Activated CD8-positive, alpha-beta memory T cell treated with anti-CD3 and anti-CD28 coated beads for 4 hours (primary cell): ENCODE data around the gene TTC24.
A peak's percentile ranks its signal among the peaks of the same experiment; 100 is the strongest.
"Not testable (repeated sequence)": the region's sequence is repeated elsewhere in the genome, so short reads cannot be mapped to it uniquely, and the experiment has no call there.

Source experiments
- DNase-seq, 2 donors: peaks; one replicate each; pipeline ENCODE4 v3.0.0-alpha.2; 2020; ENCODE audit warnings: low read depth in 2 of 2

The TTC24 gene

GRCh38 chr1:156608036-156608674 is 28.6 kb downstream of the TTC24 start:
- peak; percentile 29 to 36 for DNase-seq

- peak in 1 of 2 donors; percentile 31 for DNase-seq
Observed at GRCh38 chr1:156608981-156609380, 29.5 kb downstream of the TTC24 start.

DNA sequence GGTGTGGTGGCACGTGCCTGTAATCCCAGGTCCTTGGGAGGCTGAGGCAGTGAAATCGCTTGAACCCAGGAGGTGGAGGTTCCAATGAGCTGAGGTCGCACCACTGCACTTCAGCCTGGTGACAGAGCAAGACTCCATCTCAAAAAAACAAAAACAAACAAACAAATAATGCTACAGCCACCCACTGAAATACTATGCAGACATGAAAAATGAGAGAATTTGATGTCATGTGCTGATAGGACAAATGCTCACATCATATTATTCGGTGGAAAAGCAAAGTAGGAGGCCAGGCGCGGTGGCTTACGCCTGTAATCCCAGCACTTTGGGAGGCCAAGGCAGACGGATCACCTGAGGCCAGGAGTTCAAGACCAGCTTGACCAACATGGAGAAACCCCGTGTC is 30.5 kb downstream of the TTC24 start:
- DNase-seq = not testable (repeated sequence)

- DNase-seq = no peak
Observed at GRCh38 chr1:156612666-156613065, 33.1 kb downstream of the TTC24 start.

DNA sequence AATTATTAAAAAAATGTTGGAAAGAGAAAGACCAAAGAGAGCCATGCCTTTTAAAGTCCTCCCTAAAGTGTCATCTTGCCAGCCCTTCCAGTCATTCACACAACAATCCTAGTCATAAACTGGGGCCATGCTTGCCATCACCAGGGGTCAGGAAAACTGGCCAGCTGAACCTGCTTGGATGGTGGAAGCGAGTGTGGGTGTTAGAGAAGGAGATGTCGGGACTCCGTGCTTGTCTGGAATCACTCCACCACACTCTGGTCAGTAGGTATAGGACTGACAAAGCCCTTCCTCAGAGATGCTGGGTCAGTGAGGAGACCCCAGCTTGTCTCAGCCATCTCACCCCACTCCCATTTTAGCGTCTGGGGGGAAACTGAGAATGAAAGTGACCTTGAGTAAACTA is 36.4 kb downstream of the TTC24 start:
- DNase-seq = no peak

DNA sequence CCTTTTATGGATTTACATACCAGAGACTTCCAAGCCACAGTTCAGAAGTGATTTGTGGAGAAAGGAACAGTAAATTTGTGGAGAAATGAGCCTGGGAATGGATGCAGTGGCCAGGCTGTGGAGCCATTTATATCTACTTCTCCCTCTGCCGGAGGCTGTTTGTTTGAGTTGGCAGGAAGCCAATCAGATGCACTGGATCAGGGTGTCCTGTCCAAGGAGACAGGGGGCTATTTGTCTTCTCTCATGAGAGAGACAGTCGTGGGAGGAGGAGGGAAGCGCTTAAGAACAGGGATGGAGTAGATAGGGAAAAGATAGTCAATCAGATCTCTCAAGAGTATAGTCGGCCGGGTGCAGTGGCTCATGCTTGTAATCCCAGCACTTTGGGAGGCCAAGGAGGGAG is 36.9 kb downstream of the TTC24 start:
- no peak for DNase-seq

GRCh38 chr1:156618853-156619581 is 39.5 kb downstream of the TTC24 start, which contains the start of gene HAPLN2:
Gene HAPLN2, plus strand, starts transcription at chr1:156619415. Its CDS starts 4,076 bp downstream, at chr1:156623491.
- DNase-seq = no peak

GRCh38 chr1:156619582-156619955 is 40.0 kb downstream of the TTC24 start:
- no peak for DNase-seq

- no peak for DNase-seq
Observed at GRCh38 chr1:156622581-156623297, 43.2 kb downstream of the TTC24 start.

DNA sequence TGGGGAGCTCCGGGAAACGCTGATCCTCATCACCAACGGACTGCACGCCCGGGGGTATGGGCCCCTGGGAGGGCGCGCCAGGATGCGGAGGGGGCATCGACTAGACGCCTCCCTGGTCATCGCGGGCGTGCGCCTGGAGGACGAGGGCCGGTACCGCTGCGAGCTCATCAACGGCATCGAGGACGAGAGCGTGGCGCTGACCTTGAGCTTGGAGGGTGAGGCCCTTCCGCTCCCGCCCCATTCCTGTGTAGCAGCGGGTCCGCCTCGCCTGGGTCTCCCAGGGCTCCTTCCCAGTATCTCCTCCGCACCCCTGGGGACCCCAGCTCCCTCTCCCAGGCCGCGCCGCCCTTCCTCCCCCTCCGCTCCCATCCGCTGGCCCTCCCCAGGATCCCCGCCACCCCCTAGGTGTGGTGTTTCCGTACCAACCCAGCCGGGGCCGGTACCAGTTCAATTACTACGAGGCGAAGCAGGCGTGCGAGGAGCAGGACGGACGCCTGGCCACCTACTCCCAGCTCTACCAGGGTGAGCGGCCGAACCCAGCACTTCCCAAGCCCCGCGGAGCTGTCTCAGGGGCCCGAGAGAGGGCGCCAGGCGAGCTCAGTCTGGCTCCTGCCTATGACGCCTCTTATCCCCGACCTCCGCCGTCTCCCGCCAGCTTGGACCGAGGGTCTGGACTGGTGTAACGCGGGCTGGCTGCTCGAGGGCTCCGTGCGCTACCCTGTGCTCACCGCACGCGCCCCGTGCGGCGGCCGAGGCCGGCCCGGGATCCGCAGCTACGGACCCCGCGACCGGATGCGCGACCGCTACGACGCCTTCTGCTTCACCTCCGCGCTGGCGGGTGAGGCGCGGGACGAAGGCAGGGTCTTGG is 44.7 kb downstream of the TTC24 start:
- DNase-seq = no peak

DNA sequence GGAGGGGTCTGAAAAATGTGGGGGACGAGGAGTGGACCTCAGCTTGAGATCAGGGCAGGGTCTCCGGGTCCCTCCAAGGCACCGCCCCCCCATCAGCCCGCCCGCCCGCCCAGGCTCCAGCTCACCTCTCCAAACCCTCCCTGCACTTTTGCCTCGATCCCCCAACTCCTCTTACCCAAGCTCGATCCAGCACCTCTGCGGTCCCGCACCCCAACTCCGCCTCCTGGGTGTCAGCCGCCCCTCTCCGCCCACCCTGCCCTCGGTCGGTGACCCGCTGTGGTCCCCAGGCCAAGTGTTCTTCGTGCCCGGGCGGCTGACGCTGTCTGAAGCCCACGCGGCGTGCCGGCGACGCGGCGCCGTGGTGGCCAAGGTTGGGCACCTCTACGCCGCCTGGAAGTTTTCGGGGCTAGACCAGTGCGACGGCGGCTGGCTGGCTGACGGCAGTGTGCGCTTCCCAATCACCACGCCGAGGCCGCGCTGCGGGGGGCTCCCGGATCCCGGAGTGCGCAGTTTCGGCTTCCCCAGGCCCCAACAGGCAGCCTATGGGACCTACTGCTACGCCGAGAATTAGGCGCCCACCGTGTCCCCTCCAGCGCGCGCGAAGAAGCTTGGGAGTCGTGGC is 45.4 kb downstream of the TTC24 start:
- no peak for DNase-seq

- peak in 1 of 2 donors; percentile 34 for DNase-seq
Observed at GRCh38 chr1:156625436-156626078, 46.0 kb downstream of the TTC24 start.

DNA sequence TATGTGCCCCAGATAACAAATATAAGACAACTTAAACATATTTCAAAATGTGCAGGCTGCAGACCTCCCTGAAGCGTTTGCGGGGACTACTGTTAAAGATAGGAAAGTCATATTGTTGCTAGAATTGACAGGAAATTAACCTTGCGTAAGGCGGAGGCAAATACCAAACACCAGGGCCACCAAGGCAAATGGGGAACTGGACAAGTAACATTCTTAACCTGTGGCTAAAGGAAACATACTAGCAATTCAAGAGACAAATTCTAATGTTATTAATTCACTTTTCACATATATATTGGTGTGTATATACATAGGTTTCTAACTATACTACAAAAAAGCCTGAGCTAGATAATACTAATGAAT is 46.5 kb downstream of the TTC24 start:
- no peak for DNase-seq

GRCh38 chr1:156627313-156627880 is 47.9 kb downstream of the TTC24 start:
- DNase-seq = no peak

DNA sequence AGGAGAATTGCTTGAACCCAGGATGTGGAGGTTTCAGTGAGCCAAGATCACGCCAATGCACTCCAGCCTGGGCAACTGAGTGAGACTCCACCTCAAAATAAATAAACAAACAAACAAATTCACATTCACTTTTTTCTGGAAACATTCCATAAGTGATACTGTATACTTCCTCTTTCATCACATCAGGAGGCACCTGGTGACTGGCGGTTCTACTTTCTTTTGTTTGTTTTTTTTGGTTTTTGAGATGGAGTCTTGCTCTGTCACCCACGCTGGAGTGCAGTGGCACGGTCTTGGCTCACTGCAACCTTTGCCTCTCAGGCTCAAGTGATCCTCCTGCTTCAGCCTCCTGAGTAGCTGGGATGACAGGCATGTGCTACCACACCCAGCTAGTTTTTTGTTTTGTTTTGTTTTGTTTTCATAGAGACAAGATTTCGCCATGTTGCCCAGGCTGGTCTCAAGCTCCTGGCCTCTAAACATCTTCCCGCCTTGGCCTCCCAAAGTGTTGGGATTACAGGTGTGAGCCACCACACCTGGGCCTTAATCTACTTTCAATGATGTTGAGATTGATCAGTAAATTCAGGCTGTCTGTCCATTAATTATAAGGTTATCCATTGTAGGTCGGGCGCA is 50.4 kb downstream of the TTC24 start:
- DNase-seq = no peak

DNA sequence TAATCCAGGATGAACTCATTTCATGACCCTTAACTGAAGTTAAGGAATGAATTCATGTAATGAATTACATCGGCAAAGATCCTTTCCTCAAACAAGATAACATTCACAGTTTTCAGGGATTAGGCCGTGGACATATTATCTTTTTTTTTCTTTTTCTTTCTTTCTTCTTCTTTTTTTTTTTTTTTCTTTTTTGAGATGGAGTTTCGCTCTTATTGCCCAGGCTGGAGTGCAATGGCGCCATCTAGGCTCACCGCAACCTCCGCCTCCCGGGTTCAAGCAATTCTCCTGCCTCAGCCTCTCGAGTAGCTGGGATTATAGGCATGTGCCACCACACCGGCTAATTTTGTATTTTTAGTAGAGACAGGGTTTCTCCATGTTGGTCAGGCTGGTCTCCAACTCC is 51.6 kb downstream of the TTC24 start:
- not testable (repeated sequence) for DNase-seq

DNA sequence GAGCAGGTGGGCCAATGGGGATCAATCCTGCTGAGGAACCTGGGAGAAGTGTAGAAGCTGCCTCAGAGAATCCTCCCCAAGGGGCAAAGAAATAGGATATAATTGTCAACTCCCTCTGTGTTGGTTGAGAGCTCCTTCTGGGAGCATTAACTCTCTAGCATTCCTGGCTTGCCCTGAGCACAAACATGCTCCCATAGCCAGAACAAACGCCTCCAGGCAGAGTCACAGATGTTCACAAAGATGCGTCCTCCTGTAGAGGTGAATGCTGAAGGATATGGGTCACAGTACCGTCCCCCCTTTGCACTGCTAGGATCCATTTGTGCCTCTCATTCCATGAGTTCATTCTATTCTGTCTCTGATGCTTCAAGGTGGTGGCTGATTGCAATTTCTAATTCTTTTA is 52.8 kb downstream of the TTC24 start:
- no peak for DNase-seq
